ENCODE data around the gene ALPI.
A peak's percentile ranks its signal among the peaks of the same experiment; 100 is the strongest.

The ALPI gene

GRCh38 chr2:232497348-232497747, 41.4 kb downstream of the ALPI start:
- no peak for DNase-seq (ENCODE audit: low spot score)

- DNase-seq (ENCODE audit: low spot score): no peak
These were observed 42.5 kb downstream of the ALPI start for GRCh38 chr2:232498452-232498851.

- no peak for DNase-seq (ENCODE audit: low spot score)
These were observed 45.4 kb downstream of the ALPI start for GRCh38 chr2:232501331-232501771.

- DNase-seq (ENCODE audit: low spot score): no peak
These were observed 45.9 kb downstream of the ALPI start for GRCh38 chr2:232501794-232502390.

GRCh38 chr2:232502511-232502910, 46.6 kb downstream of the ALPI start:
- DNase-seq (ENCODE audit: low spot score): no peak

- DNase-seq (ENCODE audit: low spot score): peak; percentile 37
These were observed 47.2 kb downstream of the ALPI start for GRCh38 chr2:232502911-232503808.

GRCh38 chr2:232503809-232504323, 47.9 kb downstream of the ALPI start:
- no peak for DNase-seq (ENCODE audit: low spot score)

GRCh38 chr2:232504438-232504837, 48.5 kb downstream of the ALPI start:
- peak; percentile 36 for DNase-seq (ENCODE audit: low spot score)

GRCh38 chr2:232505856-232506255, 49.9 kb downstream of the ALPI start:
- DNase-seq (ENCODE audit: low spot score): peak; percentile 49

- no peak for DNase-seq (ENCODE audit: low spot score)
These were observed 50.8 kb downstream of the ALPI start for GRCh38 chr2:232506709-232507108.

GRCh38 chr2:232508251-232508650, 52.3 kb downstream of the ALPI start:
- DNase-seq (ENCODE audit: low spot score): no peak
